Erythroblast (primary cell): Measurements from ENCODE around the gene CYP11A1.

ENCODE experiments used
- GATA1 ChIP-seq: IDR thresholded peaks from 2 replicates; pipeline ENCODE4 v1.6.1; 2011; ENCODE audit warnings: low read depth, mild to moderate bottlenecking, control low read depth, low read length, moderate library complexity
- POLR2A ChIP-seq: IDR thresholded peaks from 2 replicates; pipeline ENCODE4 v1.6.1; 2011; ENCODE audit warnings: mild to moderate bottlenecking, low read length

- TF ChIP-seq POLR2A (no peak), GATA1 (no peak)
Observed at GRCh38 chr15:74384566-74384880, 17.1 kb upstream of the CYP11A1 start.
